Central memory CD4-positive, alpha-beta T cell (primary cell): Measurements from ENCODE around the gene LHPP.

Experiments
- DNase-seq: peaks from one replicate; pipeline ENCODE4 v3.0.0; 2022

Gene LHPP

GRCh38 chr10:124496620-124497019 lies 35.0 kb downstream of the LHPP start:
- DNase-seq, result no peak

- no peak for DNase-seq
These were observed 35.7 kb downstream of the LHPP start for GRCh38 chr10:124497196-124497881.

DNA sequence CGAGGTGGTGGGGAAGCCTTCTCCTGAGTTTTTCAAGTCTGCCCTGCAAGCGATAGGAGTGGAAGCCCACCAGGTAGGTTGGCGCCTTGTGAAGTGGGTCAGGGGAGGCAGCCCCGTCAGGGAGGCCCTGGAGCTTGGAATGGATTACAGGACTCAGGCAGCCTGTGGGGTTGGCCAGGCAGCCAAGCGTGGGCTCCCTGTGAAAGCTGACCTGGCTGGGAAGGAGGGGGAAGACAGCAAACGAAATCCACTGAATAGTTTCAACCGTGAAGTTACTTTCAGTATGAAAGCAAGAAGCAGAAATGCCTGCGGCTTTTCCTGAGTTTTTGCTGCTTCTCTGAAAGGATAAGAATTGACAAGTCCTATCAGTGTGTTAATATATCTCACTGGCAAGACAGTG lies 36.4 kb downstream of the LHPP start:
- no peak for DNase-seq

DNA sequence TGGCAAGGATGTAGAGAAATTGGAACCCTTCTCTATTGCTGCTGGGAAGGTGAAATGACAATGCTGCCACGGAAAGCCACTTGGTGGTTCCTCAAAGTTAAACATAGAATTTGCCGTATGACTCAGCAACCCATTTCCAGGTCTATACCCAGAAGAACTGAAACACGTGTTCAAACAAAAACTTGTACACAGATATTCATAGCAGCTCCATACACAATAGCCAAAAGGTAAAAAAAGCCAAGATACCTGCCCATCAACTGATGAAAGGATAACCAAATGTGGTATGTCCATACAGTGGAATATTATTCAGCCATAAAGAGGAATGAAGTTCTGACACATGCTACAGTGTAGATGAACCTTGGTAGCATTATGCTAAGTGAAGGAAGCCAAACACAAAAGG lies 39.1 kb downstream of the LHPP start:
- DNase-seq, result no peak

DNA sequence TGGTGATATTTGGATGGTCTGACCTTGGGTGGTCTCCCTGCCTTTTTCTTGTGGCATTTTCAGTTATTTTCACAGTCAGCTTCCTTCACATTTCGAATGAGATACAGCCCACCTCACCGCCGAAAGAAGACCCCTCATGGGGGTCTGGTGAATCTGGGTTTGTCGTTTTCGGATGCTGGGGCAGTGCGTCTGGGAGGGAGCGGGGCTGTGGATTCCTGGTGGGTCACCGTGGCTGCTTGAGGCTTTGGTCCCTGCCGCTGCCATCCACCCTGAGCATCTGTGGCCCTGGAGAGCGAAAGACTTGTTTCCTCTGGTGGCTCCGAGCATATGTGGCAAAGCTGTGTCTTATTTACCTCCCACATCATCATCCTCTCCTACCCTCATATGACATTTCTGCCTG lies 43.1 kb downstream of the LHPP start:
- DNase-seq, result no peak

DNA sequence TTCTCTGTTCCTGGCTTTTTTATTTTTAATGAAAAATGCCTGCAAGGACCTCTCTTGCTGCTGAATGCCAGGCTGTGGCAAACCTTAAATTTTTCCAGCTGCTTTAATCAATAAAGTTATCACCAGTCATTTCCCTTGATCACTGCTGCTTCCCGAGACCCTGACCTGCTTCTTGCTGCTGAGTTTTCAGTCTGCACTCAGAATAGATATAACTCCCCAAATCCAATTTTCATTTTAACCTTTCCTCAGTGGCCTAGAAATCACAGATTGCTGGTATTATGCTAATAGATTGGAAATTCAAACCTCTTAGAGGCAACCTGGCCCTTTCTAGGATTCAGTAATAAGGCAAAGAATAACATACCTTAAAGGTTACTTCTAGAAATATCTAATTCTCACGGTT lies 43.7 kb downstream of the LHPP start:
- no peak for DNase-seq

DNA sequence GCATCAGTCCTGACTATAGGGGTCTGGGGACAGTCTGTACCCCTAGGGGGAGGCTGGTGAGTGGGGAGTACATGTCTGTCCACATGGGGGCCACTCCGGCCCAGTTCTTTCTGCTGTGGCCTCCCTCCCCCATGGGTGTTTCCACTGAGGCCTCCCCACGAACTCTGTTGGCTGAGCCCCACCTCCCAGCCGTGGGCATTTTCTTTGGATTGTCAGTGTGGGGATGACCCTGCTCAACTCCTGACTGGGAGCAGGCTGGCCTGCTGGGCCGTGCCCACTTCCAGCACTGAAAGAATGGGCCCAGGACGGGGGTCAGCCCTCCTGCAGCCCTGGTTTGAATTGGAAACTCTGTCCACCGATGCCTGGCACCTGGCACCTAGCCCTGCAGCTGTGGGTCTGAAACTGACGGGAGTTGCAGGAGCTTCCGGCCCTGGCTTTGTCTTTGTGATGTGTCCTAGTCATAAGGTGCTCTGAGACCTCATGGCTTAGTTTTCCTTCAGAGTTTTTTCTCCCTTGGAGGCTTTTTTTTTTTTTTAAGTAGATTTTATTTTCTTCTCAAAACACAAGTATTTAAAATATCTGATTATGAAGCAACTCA lies 46.5 kb downstream of the LHPP start:
- no peak for DNase-seq

DNA sequence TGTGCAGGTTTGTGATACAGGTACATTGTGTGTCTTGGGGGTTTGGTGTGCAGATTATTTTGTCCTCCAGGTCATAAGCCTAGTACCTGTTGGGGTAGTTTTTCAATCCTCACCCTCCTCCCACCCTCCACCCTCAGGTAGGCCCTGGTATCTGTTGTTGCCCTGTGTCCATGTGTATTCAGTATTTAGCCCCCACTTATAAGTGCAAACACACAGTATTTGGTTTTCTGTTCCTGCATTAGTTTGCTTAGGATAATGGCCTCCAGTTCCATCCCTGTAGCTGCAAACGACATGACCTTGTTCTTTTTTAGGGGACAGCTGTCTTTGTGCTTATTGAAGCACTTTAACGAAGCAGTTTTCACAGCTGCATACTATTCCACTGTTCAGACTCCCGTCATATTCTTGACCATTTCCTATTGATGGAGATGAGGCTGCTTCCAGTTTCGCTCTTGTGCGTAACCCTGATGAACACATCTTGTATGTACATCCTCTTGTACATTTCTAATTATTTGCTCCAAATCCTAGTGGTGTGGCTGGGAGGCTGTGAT lies 47.4 kb downstream of the LHPP start:
- no peak for DNase-seq

GRCh38 chr10:124509880-124510632 lies 48.4 kb downstream of the LHPP start:
- DNase-seq, result no peak

DNA sequence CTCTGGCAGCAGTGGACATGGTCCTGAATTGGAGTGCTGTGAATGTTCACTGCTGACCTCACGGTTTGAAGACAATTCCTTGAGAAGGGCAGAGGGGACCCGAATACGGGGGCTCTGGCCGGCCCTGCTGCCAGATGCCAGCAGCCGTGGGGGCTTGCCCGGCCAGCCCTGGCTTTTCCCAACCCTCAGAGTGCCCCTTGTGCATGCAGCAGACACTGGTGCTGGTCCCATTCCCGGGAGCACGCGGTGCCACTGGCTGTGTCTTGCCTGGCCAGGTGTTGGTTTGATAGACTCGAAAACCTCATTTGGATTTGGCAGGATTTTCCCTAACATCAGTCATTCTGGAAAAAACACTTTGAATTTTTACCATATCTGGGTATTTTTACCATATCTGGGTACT lies 49.1 kb downstream of the LHPP start:
- DNase-seq, result no peak

DNA sequence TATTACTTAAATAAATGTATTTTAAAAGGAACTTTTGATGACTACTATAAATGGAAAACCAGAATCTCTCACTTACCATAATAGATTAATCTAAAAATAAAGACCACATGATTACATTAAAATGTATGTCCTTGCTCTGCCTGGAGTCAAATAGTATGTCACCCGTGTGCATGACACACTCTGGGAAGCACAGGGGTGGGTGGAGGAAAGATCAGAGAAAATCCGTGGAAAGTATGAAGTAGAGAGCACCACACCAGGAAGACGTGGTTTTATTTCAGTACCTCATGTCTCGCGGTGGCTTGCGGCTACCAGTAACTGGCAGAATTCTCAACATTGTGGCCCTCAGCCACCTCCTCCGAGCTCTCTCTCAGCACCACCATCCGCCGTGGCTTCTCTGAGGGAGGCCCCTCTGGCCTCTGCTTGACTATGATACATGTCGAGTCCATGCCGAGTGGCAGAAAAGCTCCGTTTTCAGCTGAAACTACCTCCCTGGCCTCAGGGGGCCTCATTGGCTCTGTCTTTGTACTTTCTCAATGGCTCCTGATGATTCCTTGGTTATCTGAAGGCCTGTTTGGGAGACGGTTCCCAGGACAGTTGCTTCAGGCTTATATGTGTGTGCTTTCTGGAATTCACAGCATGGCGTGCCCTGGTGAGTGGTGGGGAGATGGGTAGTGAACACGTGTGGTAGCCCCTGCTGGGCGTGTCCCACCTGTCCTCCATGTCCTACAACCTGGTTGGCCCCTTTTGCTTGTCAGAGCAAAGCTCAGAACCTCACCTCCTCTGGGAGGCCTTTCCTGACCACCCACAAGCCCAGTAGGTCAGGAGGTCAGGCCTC lies 49.8 kb downstream of the LHPP start:
- no peak for DNase-seq

- DNase-seq, result no peak
These were observed 50.4 kb downstream of the LHPP start for GRCh38 chr10:124512040-124512428.

- no peak for DNase-seq
These were observed 51.0 kb downstream of the LHPP start for GRCh38 chr10:124512600-124512999.

GRCh38 chr10:124515244-124515970 lies 53.8 kb downstream of the LHPP start:
- no peak for DNase-seq

GRCh38 chr10:124516181-124516580 lies 54.6 kb downstream of the LHPP start:
- DNase-seq, result no peak

DNA sequence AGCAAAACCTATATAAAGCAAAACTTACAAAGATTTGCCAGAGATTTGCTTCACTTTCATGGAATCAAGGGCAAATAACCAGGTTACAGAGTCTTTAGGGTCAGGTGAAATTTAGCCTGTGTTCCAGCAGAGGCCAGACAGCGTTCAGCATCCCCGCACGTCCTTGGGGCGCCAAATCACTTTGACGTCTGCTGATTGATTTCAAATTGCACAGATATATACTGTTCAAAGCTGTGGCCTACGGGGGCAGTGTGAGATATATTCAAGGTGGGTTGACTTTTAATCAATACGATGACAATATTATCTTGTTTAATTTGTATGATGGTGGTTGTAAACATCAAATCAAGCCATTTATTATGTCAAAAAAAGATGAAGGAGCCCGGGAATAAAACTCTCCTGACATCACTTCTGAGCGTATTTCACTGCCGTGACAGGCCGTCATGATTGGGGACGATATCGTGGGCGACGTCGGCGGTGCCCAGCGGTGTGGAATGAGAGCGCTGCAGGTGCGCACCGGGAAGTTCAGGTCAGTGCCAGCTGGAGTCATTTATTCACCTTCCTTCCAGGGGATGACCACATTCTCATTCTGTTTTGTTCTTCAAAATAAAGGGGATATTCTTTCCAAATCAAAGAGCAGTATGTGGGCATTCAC lies 55.2 kb downstream of the LHPP start:
- DNase-seq, result no peak

DNA sequence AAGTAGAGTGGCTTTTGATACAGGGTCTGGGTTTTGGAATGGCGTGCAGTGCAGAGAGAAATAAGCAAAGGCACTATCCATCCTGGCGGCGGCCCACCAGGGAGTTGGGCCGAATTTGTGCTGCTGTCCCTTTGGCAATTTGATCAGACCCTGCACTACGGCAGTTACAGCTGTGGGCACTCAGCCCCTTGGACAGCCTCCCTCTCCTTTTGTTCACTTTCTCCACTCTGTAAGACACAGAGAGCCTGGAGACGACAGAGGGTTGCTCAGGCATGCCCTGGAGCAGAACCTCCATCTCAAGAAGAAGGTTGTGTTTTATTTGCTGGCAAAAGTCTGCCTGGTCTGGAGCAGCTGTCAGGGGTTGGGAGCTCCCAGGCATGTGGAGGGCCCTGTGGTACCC lies 55.8 kb downstream of the LHPP start:
- DNase-seq, result no peak

GRCh38 chr10:124517931-124518330 lies 56.3 kb downstream of the LHPP start:
- DNase-seq, result no peak

DNA sequence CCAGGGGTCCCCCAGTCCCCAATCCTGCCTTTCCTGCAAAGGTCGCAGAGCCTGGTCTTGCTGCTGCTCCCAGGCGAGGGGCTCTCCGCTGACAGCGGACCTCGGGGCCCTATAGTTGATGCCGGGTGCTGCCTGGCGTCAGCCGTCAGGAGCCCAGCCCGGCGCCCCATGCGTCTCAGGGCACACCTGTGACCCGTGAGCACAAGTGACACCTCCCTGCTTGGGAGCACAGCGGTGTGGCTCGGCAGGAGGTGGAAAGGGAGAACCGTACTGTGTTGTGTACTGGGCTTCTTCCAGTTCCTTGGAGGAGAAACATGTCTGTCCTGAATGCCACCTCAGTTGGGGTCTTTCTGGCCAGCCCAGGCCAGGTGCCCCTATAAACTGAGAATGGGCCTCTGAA lies 56.7 kb downstream of the LHPP start:
- DNase-seq, result no peak

- DNase-seq, result no peak
These were observed 59.2 kb downstream of the LHPP start for GRCh38 chr10:124520558-124521428.

- no peak for DNase-seq
These were observed 59.8 kb downstream of the LHPP start for GRCh38 chr10:124521429-124521871.
